Astrocyte (in vitro differentiated cells and primary cell): ENCODE results near the gene TMEM129. TPM values are rescaled to one million over a fixed set of nuclear protein-coding genes. Genes with fewer than 3 reads are reported as not detected.

Experiments used
- DNase-seq: peaks from one replicate; pipeline ENCODE4 v3.0.0-alpha.2; 2010; ENCODE audit warnings: low read depth
- FAIRE-seq: peaks from 2 replicates; lab custom pipeline; 2011; peaks lifted over from hg19 to GRCh38; lab: Jason Lieb, UNC
- H2AFZ ChIP-seq: 2 replicates; pipeline ENCODE4 v1.6.0; 2012; ENCODE audit warnings: low read depth, low read length, inconsistent platforms
- H3K27ac ChIP-seq: 2 replicates; pipeline ENCODE4 v1.5.1; 2011; ENCODE audit warnings: low read depth, low read length, inconsistent platforms
- H3K27me3 ChIP-seq: 2 replicates; pipeline ENCODE4 v1.6.0; 2011; ENCODE audit warnings: low read length, inconsistent platforms; ENCODE audit not compliant: insufficient read depth
- H3K36me3 ChIP-seq: 2 replicates; pipeline ENCODE4 v1.5.1; 2011; ENCODE audit warnings: low read length, inconsistent platforms; ENCODE audit not compliant: insufficient read depth
- H3K4me1 ChIP-seq: 2 replicates; pipeline ENCODE4 v1.5.1; 2011; ENCODE audit warnings: low read length, inconsistent platforms; ENCODE audit not compliant: insufficient read depth
- H3K4me2 ChIP-seq: 2 replicates; pipeline ENCODE4 v1.6.0; 2012; ENCODE audit warnings: low read length, inconsistent platforms
- H3K4me3 ChIP-seq: 2 replicates; pipeline ENCODE4 v1.5.1; 2011; ENCODE audit warnings: low read depth, mild to moderate bottlenecking, low read length, inconsistent platforms; ENCODE audit not compliant: insufficient read depth
- H3K79me2 ChIP-seq: 2 replicates; pipeline ENCODE4 v1.6.0; 2012; ENCODE audit warnings: mild to moderate bottlenecking, low read length, inconsistent platforms; ENCODE audit not compliant: insufficient read depth
- H3K9ac ChIP-seq: 2 replicates; pipeline ENCODE4 v1.6.0; 2012; ENCODE audit warnings: mild to moderate bottlenecking, low read length, inconsistent platforms
- H3K9me3 ChIP-seq: 2 replicates; pipeline ENCODE4 v1.5.1; 2012; ENCODE audit warnings: low read depth, mild to moderate bottlenecking, low read length, inconsistent platforms; ENCODE audit not compliant: insufficient read depth
- H4K20me1 ChIP-seq: 2 replicates; pipeline ENCODE4 v1.6.0; 2012; ENCODE audit warnings: low read length, inconsistent platforms; ENCODE audit not compliant: insufficient read depth
- H3K27ac Mint-ChIP-seq: one replicate; pipeline ENCODE4 v1.8.0; 2021; ENCODE audit warnings: mild to moderate bottlenecking, mixed read lengths; ENCODE audit not compliant: unreplicated experiment
- H3K27me3 Mint-ChIP-seq: one replicate; pipeline ENCODE4 v1.8.0; 2021; ENCODE audit warnings: low read depth, mixed read lengths; ENCODE audit not compliant: unreplicated experiment
- H3K36me3 Mint-ChIP-seq: one replicate; pipeline ENCODE4 v1.8.0; 2021; ENCODE audit warnings: low read depth, mixed read lengths; ENCODE audit not compliant: unreplicated experiment
- H3K4me1 Mint-ChIP-seq: one replicate; pipeline ENCODE4 v1.8.0; 2021; ENCODE audit warnings: low read depth, mixed read lengths; ENCODE audit not compliant: unreplicated experiment
- H3K4me3 Mint-ChIP-seq: one replicate; pipeline ENCODE4 v1.8.0; 2021; ENCODE audit warnings: mild to moderate bottlenecking, moderate library complexity, mixed read lengths; ENCODE audit not compliant: unreplicated experiment
- H3K9me3 Mint-ChIP-seq: one replicate; pipeline ENCODE4 v1.8.0; 2021; ENCODE audit warnings: mild to moderate bottlenecking, mixed read lengths; ENCODE audit not compliant: unreplicated experiment
- EZH2 ChIP-seq: IDR thresholded peaks from 2 replicates; pipeline ENCODE4 v1.6.1; 2012; ENCODE audit warnings: mild to moderate bottlenecking, low read length, inconsistent platforms; ENCODE audit not compliant: insufficient read depth
- total RNA-seq: library from RNA; stranded (reverse); gene quantifications from 2 replicates; pipeline ENCODE4 v1.2.1, GENCODE V29; 2021
- TF ChIP-seq, protein P1 (sequence below): IDR thresholded peaks from 2 replicates; pipeline ENCODE4 v1.5.1; 2011; ENCODE audit warnings: low read depth, mild to moderate bottlenecking, inconsistent platforms, low read length, moderate library complexity; ENCODE audit not compliant: insufficient read depth

TMEM129 gene
- total RNA-seq, 1 donor from 2014 or later: 26.8 TPM

DNA sequence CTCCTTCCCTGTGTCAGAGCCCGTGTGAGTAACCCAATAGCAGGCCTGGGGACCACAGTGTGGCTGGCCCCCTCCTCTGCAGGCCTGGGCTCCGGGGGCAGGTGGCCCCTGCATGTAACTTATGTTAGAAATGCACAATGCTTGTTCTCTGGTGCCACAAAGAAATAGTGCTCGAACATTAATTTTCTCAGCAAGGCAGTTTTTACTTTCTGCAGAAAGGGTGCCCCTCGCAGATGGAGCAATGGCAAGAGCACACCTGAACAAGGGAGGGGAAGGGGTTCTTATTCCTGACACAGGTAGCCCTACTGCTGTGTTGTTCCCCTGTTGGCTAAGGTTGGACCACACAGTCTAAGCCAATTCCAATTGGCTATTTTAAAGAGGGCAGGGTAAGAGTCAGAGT is 17.3 kb upstream of the TMEM129 start:
- H3K9me3 ChIP-seq: peaks cover 19% of the 10 kb centered on the region
- H3K36me3 ChIP-seq: peaks cover 16% of the 10 kb centered on the region
- no peak overlapping the region for H3K9ac ChIP-seq
- peaks cover 14% of the 10 kb centered on the region for H3K79me2 ChIP-seq
- Mint-ChIP-seq H3K27me3 (no peaks in the 10 kb centered on the region), H3K36me3 (peaks cover 33% of the 10 kb centered on the region), H3K4me3 (no peak overlapping the region), H3K27ac (no peak overlapping the region), H3K4me1 (no peaks in the 10 kb centered on the region), H3K9me3 (peaks cover 13% of the 10 kb centered on the region)
- TF ChIP-seq, protein P1, sequence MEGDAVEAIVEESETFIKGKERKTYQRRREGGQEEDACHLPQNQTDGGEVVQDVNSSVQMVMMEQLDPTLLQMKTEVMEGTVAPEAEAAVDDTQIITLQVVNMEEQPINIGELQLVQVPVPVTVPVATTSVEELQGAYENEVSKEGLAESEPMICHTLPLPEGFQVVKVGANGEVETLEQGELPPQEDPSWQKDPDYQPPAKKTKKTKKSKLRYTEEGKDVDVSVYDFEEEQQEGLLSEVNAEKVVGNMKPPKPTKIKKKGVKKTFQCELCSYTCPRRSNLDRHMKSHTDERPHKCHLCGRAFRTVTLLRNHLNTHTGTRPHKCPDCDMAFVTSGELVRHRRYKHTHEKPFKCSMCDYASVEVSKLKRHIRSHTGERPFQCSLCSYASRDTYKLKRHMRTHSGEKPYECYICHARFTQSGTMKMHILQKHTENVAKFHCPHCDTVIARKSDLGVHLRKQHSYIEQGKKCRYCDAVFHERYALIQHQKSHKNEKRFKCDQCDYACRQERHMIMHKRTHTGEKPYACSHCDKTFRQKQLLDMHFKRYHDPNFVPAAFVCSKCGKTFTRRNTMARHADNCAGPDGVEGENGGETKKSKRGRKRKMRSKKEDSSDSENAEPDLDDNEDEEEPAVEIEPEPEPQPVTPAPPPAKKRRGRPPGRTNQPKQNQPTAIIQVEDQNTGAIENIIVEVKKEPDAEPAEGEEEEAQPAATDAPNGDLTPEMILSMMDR: no peak
- TF ChIP-seq EZH2: no peak
- no peak overlapping the region for H3K4me2 ChIP-seq
- DNase-seq: no peak
- H2AFZ ChIP-seq: no peak overlapping the region
- no peak overlapping the region for H3K27ac ChIP-seq
- H3K4me1 ChIP-seq: no peaks in the 10 kb centered on the region
- H3K4me3 ChIP-seq: no peak overlapping the region
- H3K27me3 ChIP-seq: no peaks in the 10 kb centered on the region
- FAIRE-seq: no peak
- H4K20me1 ChIP-seq: peaks cover 3% of the 10 kb centered on the region

DNA sequence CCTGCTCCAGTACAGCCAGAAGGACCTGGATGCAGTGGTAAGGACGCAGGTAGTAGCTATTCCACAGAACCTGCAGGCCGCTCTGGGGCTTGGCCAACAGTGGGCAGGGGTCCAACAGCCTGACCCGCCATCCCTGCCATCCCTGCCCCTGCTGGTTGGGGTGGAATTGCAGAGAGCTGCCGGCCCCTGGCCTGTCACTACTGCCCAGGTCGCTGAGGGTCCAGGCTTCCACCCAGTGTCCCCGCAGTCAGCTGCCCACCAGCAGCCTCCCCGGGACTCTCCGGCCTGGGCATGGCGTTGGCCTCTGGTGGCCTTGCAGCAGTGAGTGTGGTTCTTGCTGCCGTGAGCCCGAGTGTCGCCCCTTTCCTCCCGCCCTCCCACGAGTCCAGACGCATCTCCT is 16.5 kb upstream of the TMEM129 start:
- H2AFZ ChIP-seq: no peak overlapping the region
- peaks cover 19% of the 10 kb centered on the region for H3K9me3 ChIP-seq
- no peak overlapping the region for H3K4me3 ChIP-seq
- peaks cover 10% of the 10 kb centered on the region for H4K20me1 ChIP-seq
- peaks cover 36% of the 10 kb centered on the region for H3K36me3 Mint-ChIP-seq
- no peak overlapping the region for H3K4me2 ChIP-seq
- H3K36me3 ChIP-seq: peaks cover 21% of the 10 kb centered on the region
- H3K9ac ChIP-seq: no peak overlapping the region
- no peaks in the 10 kb centered on the region for H3K4me1 ChIP-seq
- no peaks in the 10 kb centered on the region for H3K27me3 Mint-ChIP-seq
- H3K4me1 Mint-ChIP-seq: no peaks in the 10 kb centered on the region
- peaks cover 13% of the 10 kb centered on the region for H3K9me3 Mint-ChIP-seq
- no peak overlapping the region for H3K27ac Mint-ChIP-seq
- H3K4me3 Mint-ChIP-seq: no peak overlapping the region
- FAIRE-seq (no peak), DNase-seq (no peak)
- peaks cover 21% of the 10 kb centered on the region for H3K79me2 ChIP-seq
- no peak for TF ChIP-seq EZH2
- TF ChIP-seq, protein P1: no peak
- H3K27me3 ChIP-seq: no peaks in the 10 kb centered on the region
- H3K27ac ChIP-seq: no peak overlapping the region

DNA sequence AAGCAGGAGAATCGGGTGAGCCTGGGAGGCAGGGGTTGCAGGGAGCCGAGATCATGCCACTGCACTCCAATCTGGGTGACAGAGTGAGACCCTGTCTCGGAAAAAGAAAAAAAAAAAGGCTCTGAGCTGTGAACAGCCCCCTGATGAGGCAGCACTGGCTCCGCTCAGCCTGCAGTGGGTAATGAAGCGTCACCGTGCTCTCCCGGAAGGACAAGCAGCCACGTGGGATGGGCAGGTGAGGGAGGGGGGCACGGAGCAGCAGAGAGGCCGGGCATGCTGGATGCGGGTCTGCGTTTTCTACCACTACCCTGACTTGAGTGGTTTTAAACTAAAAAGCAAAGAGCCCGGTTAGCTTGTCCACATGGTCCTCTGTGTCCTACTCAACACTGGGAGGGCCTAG is 15.7 kb upstream of the TMEM129 start:
- Histone ChIP-seq H2AFZ (no peak overlapping the region), H3K4me1 (no peaks in the 10 kb centered on the region), H3K36me3 (peaks cover 25% of the 10 kb centered on the region), H3K9me3 (peaks cover 19% of the 10 kb centered on the region), H3K79me2 (peaks cover 28% of the 10 kb centered on the region), H3K27ac (no peak overlapping the region), H3K4me2 (no peak overlapping the region), H4K20me1 (peaks cover 16% of the 10 kb centered on the region), H3K9ac (no peak overlapping the region), H3K27me3 (no peaks in the 10 kb centered on the region), H3K4me3 (no peak overlapping the region)
- FAIRE-seq (no peak), DNase-seq (no peak)
- Mint-ChIP-seq H3K27me3 (no peaks in the 10 kb centered on the region), H3K4me3 (no peak overlapping the region), H3K9me3 (peaks cover 13% of the 10 kb centered on the region), H3K4me1 (no peaks in the 10 kb centered on the region), H3K36me3 (peaks cover 35% of the 10 kb centered on the region), H3K27ac (no peak overlapping the region)
- TF ChIP-seq, protein P1: no peak
- TF ChIP-seq EZH2: no peak
